ENCODE measurements around the gene SLC51A. TPM values are rescaled to one million over a fixed set of nuclear protein-coding genes. Genes with fewer than 3 reads are reported as not detected.
"Not testable (repeated sequence)": the region's sequence is repeated elsewhere in the genome, so short reads cannot be mapped to it uniquely, and the experiment has no call there.

SLC51A gene
- total RNA-seq, 2 donors from 2014 or later = not detected

GRCh38 chr3:196205442-196206205, 10.7 kb upstream of the SLC51A start:
- H3K9me3 Mint-ChIP-seq; DNase-seq (ENCODE audit: low spot score in 2 of 2); H3K36me3 Mint-ChIP-seq: not testable (repeated sequence)
- peak in 1 of 2 donors; percentile 19 for ATAC-seq
- H3K27ac Mint-ChIP-seq = peak overlapping the region in 1 of 2 donors; percentile 56

- no peaks in the 10 kb centered on the region for H3K36me3 Mint-ChIP-seq
- DNase-seq (ENCODE audit: low spot score in 2 of 2) (no peak), ATAC-seq (peak; percentile 46 to 60)
- H3K9me3 Mint-ChIP-seq = peaks cover 0 to 4% of the 10 kb centered on the region in 2 donors
- H3K27ac Mint-ChIP-seq = no peak overlapping the region
Measured at GRCh38 chr3:196207159-196207832, 9.0 kb upstream of the SLC51A start.

DNA sequence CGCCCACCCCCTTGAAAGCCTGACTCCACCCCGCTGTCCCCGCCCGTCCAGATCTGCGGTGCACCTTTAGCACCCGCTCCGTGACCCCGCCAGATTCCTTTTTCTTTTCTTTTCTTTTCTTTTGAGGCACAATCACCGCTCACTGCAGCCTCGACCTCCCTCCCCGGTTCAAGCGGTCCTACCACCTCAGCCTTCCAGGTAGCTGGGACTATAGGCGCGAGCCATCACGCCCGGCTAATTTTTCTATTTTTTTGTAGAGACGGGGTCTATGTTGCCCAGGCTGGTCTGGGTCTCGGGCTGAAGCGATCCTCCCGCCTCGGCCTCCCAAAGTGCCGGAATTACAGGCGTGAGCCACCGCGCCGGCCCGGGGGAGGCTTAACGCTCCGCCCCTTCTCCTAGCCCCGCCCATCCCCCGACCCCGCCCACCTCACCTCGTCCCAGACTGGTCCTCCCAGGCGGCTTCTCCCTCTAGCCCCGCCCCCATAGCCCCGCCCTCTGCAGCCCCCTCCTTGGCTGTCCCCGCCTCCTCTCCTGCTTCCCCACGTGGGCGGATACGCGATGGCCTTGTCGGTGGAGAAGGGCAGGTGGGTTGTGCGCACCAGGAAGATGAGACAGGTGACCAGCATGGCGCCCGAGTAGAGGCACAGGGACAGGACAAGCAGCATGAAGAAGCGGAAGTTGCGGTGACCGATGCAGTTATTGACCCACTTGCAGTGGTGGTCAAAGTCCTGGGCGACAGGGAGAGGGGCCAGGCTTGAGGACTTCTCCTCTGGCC, 8.3 kb upstream of the SLC51A start:
- Mint-ChIP-seq H3K36me3 (no peaks in the 10 kb centered on the region), H3K27ac (no peak overlapping the region), H3K9me3 (peaks cover 0 to 4% of the 10 kb centered on the region in 2 donors)
- DNase-seq (ENCODE audit: low spot score in 2 of 2) (peak in 1 of 2 donors; percentile 47), ATAC-seq (peak; percentile 61 to 73)

GRCh38 chr3:196208942-196209695, 7.2 kb upstream of the SLC51A start:
- Mint-ChIP-seq H3K27ac (no peak overlapping the region), H3K9me3 (peaks cover 0 to 4% of the 10 kb centered on the region in 2 donors), H3K36me3 (no peaks in the 10 kb centered on the region)
- ATAC-seq = no peak
- DNase-seq (ENCODE audit: low spot score in 2 of 2) = no peak

DNA sequence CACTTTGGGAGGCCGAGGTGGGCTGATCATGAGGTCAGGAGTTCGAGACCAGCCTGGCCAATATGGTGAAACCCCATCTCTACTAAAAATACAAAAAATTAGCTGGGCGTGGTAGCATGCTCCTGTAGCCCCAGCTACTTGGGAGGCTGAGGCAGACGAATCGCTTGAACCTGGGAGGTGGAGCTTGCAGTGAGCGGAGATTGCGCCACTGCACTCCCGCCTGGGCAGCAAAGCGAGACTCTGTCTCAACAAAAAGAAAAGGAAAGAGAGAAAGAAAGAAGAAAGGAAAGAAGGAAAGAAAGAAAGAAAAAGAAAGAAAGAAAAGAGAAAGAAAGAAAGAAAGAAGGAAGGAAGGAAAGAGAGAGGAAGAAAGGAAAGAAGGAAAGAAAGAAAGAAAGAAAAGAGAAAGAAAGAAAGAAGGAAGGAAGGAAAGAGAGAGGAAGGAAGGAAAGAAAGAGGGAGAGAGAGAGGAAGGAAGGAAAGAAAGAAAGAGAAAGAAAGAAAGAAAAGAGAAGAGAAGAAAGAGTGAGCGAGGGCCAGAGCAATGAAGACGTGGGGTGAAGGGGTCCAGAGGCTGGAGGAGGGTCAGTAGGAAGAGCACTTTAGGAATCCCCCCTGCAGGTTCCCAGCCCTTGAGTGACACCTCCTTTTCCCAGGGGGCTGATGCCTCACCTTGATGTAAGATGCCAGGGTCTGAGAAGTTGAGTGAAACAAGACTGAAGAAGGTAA, 6.2 kb upstream of the SLC51A start:
- not testable (repeated sequence) for H3K9me3 Mint-ChIP-seq; ATAC-seq; DNase-seq (ENCODE audit: low spot score in 2 of 2); H3K36me3 Mint-ChIP-seq
- peak overlapping the region in 1 of 2 donors; percentile 25 for H3K27ac Mint-ChIP-seq

- H3K27ac Mint-ChIP-seq = peak within 1 kb of the TSS in 1 of 2 donors; percentile 25
- no peak for ATAC-seq
- no peak for DNase-seq (ENCODE audit: low spot score in 2 of 2)
- H3K9me3 Mint-ChIP-seq = peaks cover 0 to 4% of the 10 kb centered on the region in 2 donors
- H3K36me3 Mint-ChIP-seq = no peaks in the 10 kb centered on the region
Measured at GRCh38 chr3:196210673-196211556, 5.4 kb upstream of the SLC51A start, which contains the start of gene ZDHHC19. Gene ZDHHC19, minus strand, starts transcription at chr3:196211400. Its CDS starts 85 bp downstream, at chr3:196211315.

DNA sequence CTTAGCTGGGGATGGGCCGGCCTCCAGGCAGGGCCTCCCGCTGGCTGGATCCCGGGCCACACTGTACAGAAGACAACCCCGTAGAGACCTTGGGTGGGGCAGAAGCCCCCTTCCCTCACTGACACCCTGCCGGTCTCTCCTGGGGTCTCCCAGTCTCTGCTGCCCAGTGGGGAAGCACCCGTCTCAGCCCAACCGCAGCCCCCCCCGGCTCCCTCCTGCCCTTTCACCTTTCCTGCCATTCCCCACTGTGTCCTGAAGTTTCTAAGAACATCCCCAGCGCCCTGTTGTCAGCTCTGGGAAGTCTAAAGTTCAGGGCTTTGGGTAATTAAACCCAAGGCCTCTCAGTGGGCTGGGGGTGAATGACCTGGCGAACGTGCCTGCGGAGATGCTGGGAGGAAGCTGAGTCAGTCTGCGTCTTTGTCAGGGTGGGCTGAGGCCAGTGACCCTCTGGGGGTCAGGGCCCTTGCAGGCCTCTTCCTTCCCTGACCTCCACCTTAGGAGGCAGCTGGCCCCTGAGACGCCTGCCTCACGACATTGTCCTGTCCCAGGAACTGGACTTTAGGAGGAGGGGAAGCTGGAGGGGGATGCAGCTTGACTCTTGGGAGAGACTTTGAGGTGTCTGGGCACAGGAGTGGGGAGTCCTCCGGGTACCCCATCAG, 1.4 kb upstream of the SLC51A start:
- no peaks in the 10 kb centered on the region for H3K36me3 Mint-ChIP-seq
- H3K9me3 Mint-ChIP-seq = no peaks in the 10 kb centered on the region
- DNase-seq (ENCODE audit: low spot score in 2 of 2) = no peak
- no peak for ATAC-seq
- H3K27ac Mint-ChIP-seq = peak overlapping the region in 1 of 2 donors; percentile 49

DNA sequence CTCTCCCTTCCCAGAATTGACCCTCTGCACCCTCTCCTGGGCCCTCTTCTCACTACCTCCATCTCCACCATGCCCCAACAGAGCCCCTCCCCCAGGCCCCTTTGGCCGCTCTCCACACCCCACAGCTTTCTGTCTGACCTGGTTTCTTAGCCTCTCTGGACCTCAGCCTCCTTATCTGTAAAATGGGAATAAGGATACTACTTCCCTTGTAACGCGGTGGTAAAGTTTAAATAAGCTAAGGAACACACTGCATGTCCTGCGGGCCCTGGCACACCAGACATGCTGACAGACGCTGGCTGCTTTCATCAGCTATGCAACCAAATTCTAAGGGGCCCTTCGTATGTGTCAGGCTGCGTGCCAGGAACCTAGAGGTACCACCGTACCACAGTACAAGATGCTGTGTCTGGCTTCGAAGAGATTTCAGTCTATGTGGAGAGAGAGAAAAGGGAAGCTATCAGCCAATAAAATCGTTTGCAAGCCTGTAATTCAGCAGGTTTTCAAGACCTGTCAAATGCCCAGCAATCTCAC, 777 bp upstream of the SLC51A start:
- Mint-ChIP-seq H3K27ac (peak overlapping the region in 1 of 2 donors; percentile 49), H3K9me3 (no peaks in the 10 kb centered on the region), H3K36me3 (no peaks in the 10 kb centered on the region)
- ATAC-seq = no peak
- no peak for DNase-seq (ENCODE audit: low spot score in 2 of 2)

- ATAC-seq = no peak
- no peaks in the 10 kb centered on the region for H3K36me3 Mint-ChIP-seq
- DNase-seq (ENCODE audit: low spot score in 2 of 2) = no peak
- no peaks in the 10 kb centered on the region for H3K9me3 Mint-ChIP-seq
- peak overlapping the region in 1 of 2 donors; percentile 91 for H3K27ac Mint-ChIP-seq
Measured at GRCh38 chr3:196216681-196217211, 412 bp downstream of the SLC51A start.

DNA sequence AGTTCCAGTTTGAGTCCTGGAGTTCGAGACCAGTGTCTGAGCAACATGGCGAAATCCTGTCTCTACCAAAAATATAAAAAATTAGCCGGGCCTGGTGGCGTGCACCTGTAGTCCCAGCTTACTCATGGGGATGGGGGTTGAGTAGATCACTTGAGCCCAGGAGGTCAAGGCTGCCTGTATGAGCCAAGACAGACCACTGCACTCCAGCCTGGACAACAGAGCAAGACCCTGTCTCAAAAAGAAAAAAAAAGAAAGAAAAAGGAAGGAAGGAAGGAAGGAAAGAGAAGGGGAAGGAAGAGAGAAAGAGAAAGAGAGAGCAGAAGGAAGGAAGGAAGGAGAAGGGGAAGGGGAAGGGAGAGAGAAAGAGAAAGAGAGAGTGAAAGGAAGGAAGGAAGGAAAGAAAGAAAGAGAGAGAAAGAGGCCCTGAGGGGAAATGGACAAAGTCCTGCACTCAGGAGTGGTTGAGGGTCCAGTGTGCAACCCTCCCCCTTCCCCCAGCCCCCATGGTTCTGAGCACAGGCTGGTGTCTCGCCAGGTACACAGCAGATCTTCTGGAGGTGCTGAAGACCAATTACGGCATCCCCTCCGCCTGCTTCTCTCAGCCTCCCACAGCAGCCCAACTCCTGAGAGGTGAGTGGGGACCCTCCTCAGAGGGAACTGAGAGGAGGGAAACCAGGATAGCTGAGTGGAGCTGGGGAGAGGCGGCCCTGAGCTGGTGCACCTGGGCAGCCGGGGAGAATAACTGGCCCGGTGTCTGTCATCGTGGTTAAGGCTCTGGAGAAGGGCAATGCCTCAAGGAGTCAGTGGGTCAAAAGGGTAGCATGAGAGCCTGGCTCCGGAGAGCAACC, 1.2 kb downstream of the SLC51A start:
- DNase-seq (ENCODE audit: low spot score in 2 of 2) = no peak
- Mint-ChIP-seq H3K36me3 (no peaks in the 10 kb centered on the region), H3K27ac (peak overlapping the region; percentile 50 to 91), H3K9me3 (no peaks in the 10 kb centered on the region)
- no peak for ATAC-seq

GRCh38 chr3:196218155-196218712, 1.9 kb downstream of the SLC51A start:
- Mint-ChIP-seq H3K27ac (peak overlapping the region; percentile 50 to 91), H3K9me3 (no peaks in the 10 kb centered on the region), H3K36me3 (no peaks in the 10 kb centered on the region)
- no peak for ATAC-seq
- no peak for DNase-seq (ENCODE audit: low spot score in 2 of 2)

- DNase-seq (ENCODE audit: low spot score in 2 of 2) (peak; percentile 66 to 73), ATAC-seq (peak; percentile 96 to 97)
- no peaks in the 10 kb centered on the region for H3K36me3 Mint-ChIP-seq
- no peaks in the 10 kb centered on the region for H3K9me3 Mint-ChIP-seq
- H3K27ac Mint-ChIP-seq = peak overlapping the region; percentile 80 to 91
Measured at GRCh38 chr3:196219194-196219969, 3.0 kb downstream of the SLC51A start.
